Esophagus squamous epithelium (tissue), 4 donors: ENCODE data around the gene NOL7.

ENCODE experiments used
- POLR2A ChIP-seq, 4 donors: fragments of 450-650 bp; IDR thresholded peaks; one replicate each; pipeline ENCODE4 v1.6.1; 2017; ENCODE audit warnings: antibody characterized with exemption in 4 of 4, mild to moderate bottlenecking in 4 of 4, moderate library complexity in 3 of 4
- TF ChIP-seq, protein P1 (sequence below), 6 experiments: fragments of 450-650 bp in 4 of 6; fragments of 200-600 bp in 2 of 6; sonication (generic) in 2 of 6; IDR thresholded peaks; one replicate each; pipeline ENCODE4 v1.5.1; 2016 to 2019; ENCODE audit warnings: antibody characterized with exemption in 6 of 6, mild to moderate bottlenecking in 4 of 6, moderate library complexity in 4 of 6

DNA sequence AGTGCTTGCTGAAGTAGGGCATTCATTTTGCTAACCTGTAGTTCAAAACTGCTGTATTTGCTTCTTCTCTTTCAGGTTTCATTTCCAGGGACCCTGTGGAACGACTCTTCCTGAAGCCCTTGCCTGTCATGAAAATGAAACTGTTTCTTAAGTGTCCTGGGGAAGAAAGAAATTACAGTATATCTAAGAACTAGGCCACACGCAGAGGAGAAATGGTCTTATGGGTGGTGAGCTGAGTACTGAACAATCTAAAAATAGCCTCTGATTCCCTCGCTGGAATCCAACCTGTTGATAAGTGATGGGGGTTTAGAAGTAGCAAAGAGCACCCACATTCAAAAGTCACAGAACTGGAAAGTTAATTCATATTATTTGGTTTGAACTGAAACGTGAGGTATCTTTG, 3.4 kb upstream of the NOL7 start:
- TF ChIP-seq, protein P1, sequence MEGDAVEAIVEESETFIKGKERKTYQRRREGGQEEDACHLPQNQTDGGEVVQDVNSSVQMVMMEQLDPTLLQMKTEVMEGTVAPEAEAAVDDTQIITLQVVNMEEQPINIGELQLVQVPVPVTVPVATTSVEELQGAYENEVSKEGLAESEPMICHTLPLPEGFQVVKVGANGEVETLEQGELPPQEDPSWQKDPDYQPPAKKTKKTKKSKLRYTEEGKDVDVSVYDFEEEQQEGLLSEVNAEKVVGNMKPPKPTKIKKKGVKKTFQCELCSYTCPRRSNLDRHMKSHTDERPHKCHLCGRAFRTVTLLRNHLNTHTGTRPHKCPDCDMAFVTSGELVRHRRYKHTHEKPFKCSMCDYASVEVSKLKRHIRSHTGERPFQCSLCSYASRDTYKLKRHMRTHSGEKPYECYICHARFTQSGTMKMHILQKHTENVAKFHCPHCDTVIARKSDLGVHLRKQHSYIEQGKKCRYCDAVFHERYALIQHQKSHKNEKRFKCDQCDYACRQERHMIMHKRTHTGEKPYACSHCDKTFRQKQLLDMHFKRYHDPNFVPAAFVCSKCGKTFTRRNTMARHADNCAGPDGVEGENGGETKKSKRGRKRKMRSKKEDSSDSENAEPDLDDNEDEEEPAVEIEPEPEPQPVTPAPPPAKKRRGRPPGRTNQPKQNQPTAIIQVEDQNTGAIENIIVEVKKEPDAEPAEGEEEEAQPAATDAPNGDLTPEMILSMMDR (IDR thresholded peaks at IDR 0.05), result no peak
- TF ChIP-seq POLR2A (IDR thresholded peaks at IDR 0.05), result no peak
